Osteoblast (primary cell): ENCODE results near the gene MAP2K3. TPM values are rescaled to one million over a fixed set of nuclear protein-coding genes. Genes with fewer than 3 reads are reported as not detected.

Experiments
- DNase-seq: peaks from one replicate; pipeline ENCODE4 v3.0.0; 2011; ENCODE audit warnings: low spot score, mixed read lengths; ENCODE audit not compliant: insufficient read length; ENCODE audit errors: missing footprints
- H2AFZ ChIP-seq: 2 replicates; pipeline ENCODE4 v1.6.0; 2011; ENCODE audit warnings: mild to moderate bottlenecking, low read length
- H3K27ac ChIP-seq: 2 replicates; pipeline ENCODE4 v1.5.1; 2011; ENCODE audit warnings: mild to moderate bottlenecking, low read depth, low read length, moderate library complexity
- H3K27me3 ChIP-seq: 2 replicates; pipeline ENCODE4 v1.6.0; 2012; ENCODE audit warnings: mild to moderate bottlenecking, control low read depth, inconsistent platforms, low read length, moderate library complexity; ENCODE audit not compliant: insufficient read depth
- H3K36me3 ChIP-seq: 2 replicates; pipeline ENCODE4 v1.5.1; 2011; ENCODE audit warnings: mild to moderate bottlenecking, low read length, control low read depth, moderate library complexity; ENCODE audit not compliant: insufficient read depth
- H3K4me1 ChIP-seq: 2 replicates; pipeline ENCODE4 v1.5.1; 2011; ENCODE audit warnings: mild to moderate bottlenecking, low read length, control low read depth, moderate library complexity; ENCODE audit not compliant: insufficient read depth
- H3K4me2 ChIP-seq: 2 replicates; pipeline ENCODE4 v1.6.0; 2011; ENCODE audit warnings: mild to moderate bottlenecking, low read length; ENCODE audit not compliant: insufficient read depth
- H3K4me3 ChIP-seq: fragments of 200-600 bp; sonication (generic); 3 replicates; pipeline ENCODE4 v1.5.1; 2012; ENCODE audit warnings: mild to moderate bottlenecking, low read length, inconsistent platforms; ENCODE audit not compliant: insufficient read depth
- H3K79me2 ChIP-seq: 2 replicates; pipeline ENCODE4 v1.6.0; 2012; ENCODE audit warnings: mild to moderate bottlenecking, low read length, control low read depth, inconsistent platforms; ENCODE audit not compliant: insufficient read depth
- H3K9me3 ChIP-seq: 2 replicates; pipeline ENCODE4 v1.5.1; 2011; ENCODE audit warnings: low read depth, low read length, control low read depth
- H4K20me1 ChIP-seq: 2 replicates; pipeline ENCODE4 v1.6.0; 2012; ENCODE audit warnings: mild to moderate bottlenecking, low read length, control low read depth; ENCODE audit not compliant: insufficient read depth
- total RNA-seq: library from RNA; depleted of rRNA; stranded (reverse); fragments of >200 nt; gene quantifications from 2 replicates; pipeline ENCODE4 v1.2.3, GENCODE V29; 2012
- TF ChIP-seq, protein P1 (sequence below): IDR thresholded peaks from 2 replicates; pipeline ENCODE4 v1.5.1; 2011; ENCODE audit warnings: mild to moderate bottlenecking, low read depth, low read length, moderate library complexity; ENCODE audit errors: extremely low read depth

The MAP2K3 gene
- total RNA-seq, 1 donor: 27.5 TPM

DNA sequence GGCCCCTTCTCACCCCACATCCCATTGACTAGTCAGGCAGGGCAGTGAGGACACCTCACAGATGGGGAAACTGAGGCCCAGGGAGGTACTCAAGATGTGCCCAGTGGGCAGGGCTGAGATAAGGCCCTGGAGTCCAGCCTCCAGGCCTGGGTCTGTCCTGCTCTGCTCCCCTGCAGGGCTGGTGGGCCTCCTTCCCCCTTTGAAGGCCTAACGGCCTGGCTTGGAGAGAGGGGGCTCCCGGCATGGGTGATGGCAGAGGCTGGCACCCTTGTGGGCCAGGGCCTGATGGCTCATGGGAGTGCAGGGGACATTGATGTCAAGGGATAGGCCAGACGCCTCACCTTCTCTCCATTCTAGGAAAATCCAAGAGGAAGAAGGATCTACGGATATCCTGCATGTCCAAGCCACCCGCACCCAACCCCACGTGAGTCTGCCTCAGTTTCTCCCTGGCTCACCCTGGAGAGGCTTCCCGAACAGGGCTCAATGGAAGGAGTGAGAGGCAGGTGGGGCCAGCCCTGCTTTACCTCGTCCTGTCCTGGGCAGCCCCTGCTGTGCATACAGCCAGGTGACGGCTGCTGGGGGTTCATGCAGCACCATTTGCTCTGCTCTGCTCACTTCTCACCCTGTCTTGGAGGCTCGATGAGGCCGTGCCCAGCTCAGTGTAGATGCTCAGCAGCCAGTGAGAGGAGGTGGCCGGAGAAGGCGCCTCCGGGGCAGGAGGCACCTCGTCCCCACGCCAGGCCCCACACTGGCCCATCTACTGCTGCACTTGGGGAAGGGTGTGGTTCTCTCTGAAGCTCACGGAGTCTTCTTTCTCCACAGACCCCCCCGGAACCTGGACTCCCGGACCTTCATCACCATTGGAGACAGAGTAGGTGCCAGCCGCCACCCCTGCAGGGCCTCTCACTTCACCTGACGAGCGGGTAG is 13.8 kb downstream of the MAP2K3 start:
- H3K79me2 ChIP-seq: peaks cover 99% of the 10 kb centered on the region
- no peak overlapping the region for H3K27ac ChIP-seq
- H4K20me1 ChIP-seq: peaks cover 91% of the 10 kb centered on the region

DNA sequence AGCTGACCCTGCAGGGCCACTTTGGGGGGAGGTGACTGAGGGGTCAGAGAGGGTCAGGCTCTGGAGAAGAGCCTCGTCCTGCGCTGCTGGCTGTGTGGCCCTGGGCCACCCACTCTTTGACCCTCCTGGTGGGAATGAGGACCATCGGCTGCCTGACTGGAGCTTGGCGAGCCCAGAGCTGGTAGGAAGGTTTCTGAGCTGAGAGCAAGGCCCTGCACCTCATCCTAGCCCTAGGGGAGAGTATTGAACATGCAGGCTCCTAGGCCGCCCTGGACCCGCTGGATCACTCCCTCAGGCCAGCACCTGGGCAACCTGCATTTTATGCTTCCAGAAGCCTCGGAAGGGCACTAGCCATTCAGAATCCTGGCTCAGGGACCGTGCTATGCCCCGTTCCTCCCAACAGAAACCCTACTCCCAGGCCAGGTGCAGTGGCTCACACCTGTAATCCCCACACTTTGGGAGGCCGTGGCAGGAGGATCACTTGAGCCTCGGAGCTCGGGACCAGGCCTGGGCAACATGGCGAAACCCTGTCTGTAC is 14.5 kb downstream of the MAP2K3 start:
- H3K27ac ChIP-seq: no peak overlapping the region
- no peak overlapping the region for H3K4me3 ChIP-seq
- DNase-seq: peak; percentile 59
- peaks cover 90% of the 10 kb centered on the region for H4K20me1 ChIP-seq
- peaks cover 99% of the 10 kb centered on the region for H3K79me2 ChIP-seq
- H3K9me3 ChIP-seq: no peaks in the 10 kb centered on the region
- no peaks in the 10 kb centered on the region for H3K27me3 ChIP-seq
- peaks cover 5% of the 10 kb centered on the region for H3K4me1 ChIP-seq
- no peak overlapping the region for H2AFZ ChIP-seq
- TF ChIP-seq, protein P1, sequence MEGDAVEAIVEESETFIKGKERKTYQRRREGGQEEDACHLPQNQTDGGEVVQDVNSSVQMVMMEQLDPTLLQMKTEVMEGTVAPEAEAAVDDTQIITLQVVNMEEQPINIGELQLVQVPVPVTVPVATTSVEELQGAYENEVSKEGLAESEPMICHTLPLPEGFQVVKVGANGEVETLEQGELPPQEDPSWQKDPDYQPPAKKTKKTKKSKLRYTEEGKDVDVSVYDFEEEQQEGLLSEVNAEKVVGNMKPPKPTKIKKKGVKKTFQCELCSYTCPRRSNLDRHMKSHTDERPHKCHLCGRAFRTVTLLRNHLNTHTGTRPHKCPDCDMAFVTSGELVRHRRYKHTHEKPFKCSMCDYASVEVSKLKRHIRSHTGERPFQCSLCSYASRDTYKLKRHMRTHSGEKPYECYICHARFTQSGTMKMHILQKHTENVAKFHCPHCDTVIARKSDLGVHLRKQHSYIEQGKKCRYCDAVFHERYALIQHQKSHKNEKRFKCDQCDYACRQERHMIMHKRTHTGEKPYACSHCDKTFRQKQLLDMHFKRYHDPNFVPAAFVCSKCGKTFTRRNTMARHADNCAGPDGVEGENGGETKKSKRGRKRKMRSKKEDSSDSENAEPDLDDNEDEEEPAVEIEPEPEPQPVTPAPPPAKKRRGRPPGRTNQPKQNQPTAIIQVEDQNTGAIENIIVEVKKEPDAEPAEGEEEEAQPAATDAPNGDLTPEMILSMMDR: no peak
- peaks cover 59% of the 10 kb centered on the region for H3K36me3 ChIP-seq
- H3K4me2 ChIP-seq: no peak overlapping the region

More for the DNA sequence above, 13.8 kb downstream of the MAP2K3 start:
- Histone ChIP-seq H3K4me1 (peaks cover 5% of the 10 kb centered on the region), H3K4me3 (no peak overlapping the region), H3K27me3 (no peaks in the 10 kb centered on the region), H3K36me3 (peaks cover 58% of the 10 kb centered on the region), H3K9me3 (no peaks in the 10 kb centered on the region), H2AFZ (no peak overlapping the region), H3K4me2 (no peak overlapping the region)
- TF ChIP-seq, protein P1: no peak
- peak; percentile 76 for DNase-seq

DNA sequence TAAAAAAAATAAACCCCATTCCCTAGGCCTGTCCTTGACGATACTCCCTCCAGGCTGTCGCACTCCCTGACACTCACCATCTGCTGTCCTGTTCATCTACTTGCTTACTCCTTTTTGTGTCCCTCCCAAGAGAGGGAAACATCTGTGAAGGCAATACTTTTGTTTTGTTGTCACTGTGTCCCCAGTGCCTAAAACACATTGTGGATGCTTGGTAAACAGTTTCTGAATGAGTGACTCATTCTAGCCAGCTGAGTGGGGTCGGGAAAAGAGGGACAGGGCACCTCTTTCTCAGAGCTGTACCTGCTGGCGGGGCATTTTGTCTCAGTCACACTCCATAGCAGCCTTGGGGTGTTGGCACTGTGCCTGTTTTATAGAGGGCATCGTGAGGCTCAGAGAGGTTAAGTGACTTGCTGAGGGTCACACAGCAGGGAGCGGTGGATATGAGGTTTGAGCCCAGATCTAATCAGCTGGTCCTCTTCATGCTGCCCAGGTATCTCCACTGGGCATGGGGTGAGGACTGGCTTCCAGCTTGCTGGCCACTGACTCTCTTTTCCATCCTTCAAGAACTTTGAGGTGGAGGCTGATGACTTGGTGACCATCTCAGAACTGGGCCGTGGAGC is 15.6 kb downstream of the MAP2K3 start:
- peaks cover 93% of the 10 kb centered on the region for H3K79me2 ChIP-seq
- H3K9me3 ChIP-seq: no peaks in the 10 kb centered on the region
- TF ChIP-seq, protein P1: no peak

More for the DNA sequence above, 15.6 kb downstream of the MAP2K3 start:
- peaks cover 5% of the 10 kb centered on the region for H3K4me1 ChIP-seq
- H3K4me3 ChIP-seq: no peak overlapping the region
- H2AFZ ChIP-seq: no peak overlapping the region
- H3K27ac ChIP-seq: no peak overlapping the region
- H4K20me1 ChIP-seq: peaks cover 81% of the 10 kb centered on the region
- peak; percentile 78 for DNase-seq
- peaks cover 69% of the 10 kb centered on the region for H3K36me3 ChIP-seq
- H3K4me2 ChIP-seq: no peak overlapping the region
- no peaks in the 10 kb centered on the region for H3K27me3 ChIP-seq
